ENCODE measurements around the gene RILPL1. TPM values are rescaled to one million over a fixed set of nuclear protein-coding genes. Genes with fewer than 3 reads are reported as not detected.
"Not testable (repeated sequence)": the region's sequence is repeated elsewhere in the genome, so short reads cannot be mapped to it uniquely, and the experiment has no call there.

Gene RILPL1
- total RNA-seq, 1 donor = 16.3 TPM

GRCh38 chr12:123499332-123499731, 34.2 kb downstream of the RILPL1 start:
- H4K20me1 ChIP-seq (ENCODE audit: insufficient read depth, low read length) = no peaks in the 10 kb centered on the region
- H3K27me3 ChIP-seq (ENCODE audit: insufficient read depth, low read length) = no peaks in the 10 kb centered on the region
- H3K4me3 ChIP-seq (ENCODE audit: insufficient read depth, low read length) = no peak overlapping the region
- H3K4me2 ChIP-seq (ENCODE audit: insufficient read depth, low read length) = no peak overlapping the region
- H2AFZ ChIP-seq (ENCODE audit: low read length) = no peak overlapping the region
- H3K27ac ChIP-seq (ENCODE audit: low read depth, low read length) = no peak overlapping the region
- no peaks in the 10 kb centered on the region for H3K9me3 ChIP-seq (ENCODE audit: low read depth, low read length)
- DNase-seq (ENCODE audit: insufficient read length, low spot score, missing footprints) = no peak
- H3K4me1 ChIP-seq (ENCODE audit: insufficient read depth, low read length) = no peaks in the 10 kb centered on the region
- TF ChIP-seq CTCF (IDR thresholded peaks at IDR 0.05; ENCODE audit: extremely low read depth, low read depth, low read length) = no peak
- H3K79me2 ChIP-seq (ENCODE audit: insufficient read depth, low read length) = peaks cover 12% of the 10 kb centered on the region
- H3K36me3 ChIP-seq (ENCODE audit: insufficient read depth, low read length) = peaks cover 28% of the 10 kb centered on the region

- DNase-seq (ENCODE audit: insufficient read length, low spot score, missing footprints) = peak; percentile 27
- Histone ChIP-seq H3K27me3 (ENCODE audit: insufficient read depth, low read length) (no peaks in the 10 kb centered on the region), H3K79me2 (ENCODE audit: insufficient read depth, low read length) (peaks cover 6% of the 10 kb centered on the region), H3K36me3 (ENCODE audit: insufficient read depth, low read length) (peaks cover 28% of the 10 kb centered on the region), H3K4me1 (ENCODE audit: insufficient read depth, low read length) (no peaks in the 10 kb centered on the region), H3K27ac (ENCODE audit: low read depth, low read length) (no peak overlapping the region), H2AFZ (ENCODE audit: low read length) (no peak overlapping the region), H3K4me2 (ENCODE audit: insufficient read depth, low read length) (no peak overlapping the region), H3K9me3 (ENCODE audit: low read depth, low read length) (no peaks in the 10 kb centered on the region), H4K20me1 (ENCODE audit: insufficient read depth, low read length) (no peaks in the 10 kb centered on the region), H3K4me3 (ENCODE audit: insufficient read depth, low read length) (no peak overlapping the region)
- TF ChIP-seq CTCF (IDR thresholded peaks at IDR 0.05; ENCODE audit: extremely low read depth, low read depth, low read length) = no peak
Observed at GRCh38 chr12:123498126-123498825, 35.2 kb downstream of the RILPL1 start.

- Histone ChIP-seq H3K4me1 (ENCODE audit: insufficient read depth, low read length) (no peaks in the 10 kb centered on the region), H3K27me3 (ENCODE audit: insufficient read depth, low read length) (no peaks in the 10 kb centered on the region), H3K4me2 (ENCODE audit: insufficient read depth, low read length) (no peak overlapping the region), H2AFZ (ENCODE audit: low read length) (no peak overlapping the region), H3K4me3 (ENCODE audit: insufficient read depth, low read length) (no peak overlapping the region), H3K9me3 (ENCODE audit: low read depth, low read length) (no peaks in the 10 kb centered on the region), H4K20me1 (ENCODE audit: insufficient read depth, low read length) (no peaks in the 10 kb centered on the region), H3K36me3 (ENCODE audit: insufficient read depth, low read length) (peaks cover 28% of the 10 kb centered on the region), H3K27ac (ENCODE audit: low read depth, low read length) (no peak overlapping the region), H3K79me2 (ENCODE audit: insufficient read depth, low read length) (peaks cover 2% of the 10 kb centered on the region)
- DNase-seq (ENCODE audit: insufficient read length, low spot score, missing footprints) = no peak
- TF ChIP-seq CTCF (IDR thresholded peaks at IDR 0.05; ENCODE audit: extremely low read depth, low read depth, low read length) = no peak
Observed at GRCh38 chr12:123497065-123497464, 36.5 kb downstream of the RILPL1 start.

- Histone ChIP-seq H3K79me2 (ENCODE audit: insufficient read depth, low read length) (no peaks in the 10 kb centered on the region), H3K27me3 (ENCODE audit: insufficient read depth, low read length) (no peaks in the 10 kb centered on the region), H3K36me3 (ENCODE audit: insufficient read depth, low read length) (peaks cover 25% of the 10 kb centered on the region), H3K4me2 (ENCODE audit: insufficient read depth, low read length) (no peak overlapping the region), H3K4me1 (ENCODE audit: insufficient read depth, low read length) (no peaks in the 10 kb centered on the region), H3K9me3 (ENCODE audit: low read depth, low read length) (no peaks in the 10 kb centered on the region), H3K4me3 (ENCODE audit: insufficient read depth, low read length) (no peak overlapping the region), H2AFZ (ENCODE audit: low read length) (no peak overlapping the region), H3K27ac (ENCODE audit: low read depth, low read length) (no peak overlapping the region), H4K20me1 (ENCODE audit: insufficient read depth, low read length) (no peaks in the 10 kb centered on the region)
- peak; percentile 34 for DNase-seq (ENCODE audit: insufficient read length, low spot score, missing footprints)
- TF ChIP-seq CTCF (IDR thresholded peaks at IDR 0.05; ENCODE audit: extremely low read depth, low read depth, low read length) = no peak
Observed at GRCh38 chr12:123494124-123494851, 39.2 kb downstream of the RILPL1 start.

GRCh38 chr12:123492339-123493039, 41.0 kb downstream of the RILPL1 start:
- DNase-seq (ENCODE audit: insufficient read length, low spot score, missing footprints) = not testable (repeated sequence)

More at GRCh38 chr12:123492339-123493039, 41.0 kb downstream of the RILPL1 start:
- H3K4me2 ChIP-seq (ENCODE audit: insufficient read depth, low read length); H3K79me2 ChIP-seq (ENCODE audit: insufficient read depth, low read length); H3K27ac ChIP-seq (ENCODE audit: low read depth, low read length); H3K9me3 ChIP-seq (ENCODE audit: low read depth, low read length); H3K27me3 ChIP-seq (ENCODE audit: insufficient read depth, low read length); H3K4me1 ChIP-seq (ENCODE audit: insufficient read depth, low read length); H2AFZ ChIP-seq (ENCODE audit: low read length); H3K36me3 ChIP-seq (ENCODE audit: insufficient read depth, low read length); H3K4me3 ChIP-seq (ENCODE audit: insufficient read depth, low read length); H4K20me1 ChIP-seq (ENCODE audit: insufficient read depth, low read length): not testable (repeated sequence)
